Stimulated activated CD8-positive, alpha-beta memory T cell treated with anti-CD3 and anti-CD28 coated beads, Interleukin-2, amount 100 ng/mL, for 48 hours (primary cell): ENCODE measurements around the gene SULF2.
"Not testable (repeated sequence)": the region's sequence is repeated elsewhere in the genome, so short reads cannot be mapped to it uniquely, and the experiment has no call there.

Experiments
- DNase-seq, 2 donors: peaks; one replicate each; pipeline ENCODE4 v3.0.0-alpha.2; 2020; ENCODE audit warnings: low read depth in 2 of 2

SULF2 gene

DNA sequence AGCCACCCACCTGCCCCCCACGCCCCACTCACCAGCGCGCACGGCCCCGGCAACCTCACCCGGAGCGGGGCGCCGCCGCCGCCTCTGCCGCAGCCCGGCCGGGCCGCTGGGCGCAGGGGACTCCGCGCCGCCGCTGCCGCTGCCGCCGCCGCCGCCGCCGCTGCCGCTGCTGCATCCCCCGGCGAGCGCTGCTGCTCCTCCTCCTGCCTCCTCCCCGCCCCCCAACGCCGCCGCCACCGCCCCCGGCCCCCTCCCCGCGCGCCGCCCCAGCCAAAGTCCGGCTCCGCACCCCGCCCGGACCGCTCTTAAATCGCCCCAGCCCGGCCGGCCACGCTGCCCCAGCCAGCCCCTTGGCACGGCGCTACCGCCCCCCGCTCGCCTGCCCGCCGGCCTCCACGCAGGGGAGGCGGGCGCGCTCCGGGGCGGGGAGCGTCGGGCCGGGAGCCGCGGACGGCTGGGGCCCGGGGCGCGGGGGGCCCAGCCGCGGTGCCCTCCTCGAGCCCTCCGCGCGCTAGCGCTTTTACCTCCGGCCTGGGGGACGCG, at the start of gene SULF2:
TSS of gene SULF2 (minus strand) at position 171 of the 543 bp plus-strand sequence. CDS start 28,118 bp downstream, outside the sequence.
- no peak for DNase-seq

DNA sequence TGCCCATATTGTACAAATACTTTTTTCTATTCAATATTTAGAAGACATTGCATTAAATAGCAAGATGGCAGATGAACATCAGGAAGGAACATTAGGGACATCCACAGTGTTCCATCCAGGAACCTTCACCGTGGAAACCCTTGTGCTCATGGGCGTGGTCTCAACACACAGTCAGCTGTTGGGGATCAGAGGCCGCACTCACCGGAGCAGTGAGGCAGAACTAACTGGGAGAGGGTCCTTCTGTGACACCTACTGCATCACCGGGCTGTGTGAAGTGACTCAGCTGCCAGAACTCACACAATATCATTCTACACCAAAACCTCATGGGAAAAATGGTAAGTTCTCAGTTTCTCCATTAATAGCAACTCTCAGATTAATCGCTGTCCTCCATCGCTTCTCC, 46.4 kb upstream of the SULF2 start:
- DNase-seq = not testable (repeated sequence)

DNA sequence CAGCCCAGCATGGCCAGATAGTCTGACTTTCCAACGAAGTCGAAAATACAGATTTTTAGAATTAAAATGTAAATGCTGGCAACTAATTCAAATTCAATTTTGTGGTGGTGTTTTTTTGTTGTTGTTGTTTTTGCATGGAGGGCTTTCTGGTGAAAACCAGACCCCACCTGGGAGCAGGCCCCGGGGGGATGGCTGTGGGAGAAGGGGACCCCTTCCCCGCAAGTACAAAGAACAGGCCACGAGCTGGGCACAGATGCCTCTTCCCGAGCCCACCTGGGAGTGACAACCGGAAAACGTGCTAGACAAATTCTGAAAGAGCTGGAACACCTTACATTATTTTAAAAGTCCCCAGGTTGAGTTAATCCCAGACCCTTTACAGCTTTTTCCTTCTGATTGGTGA, 41.4 kb upstream of the SULF2 start:
- DNase-seq = not testable (repeated sequence)

DNA sequence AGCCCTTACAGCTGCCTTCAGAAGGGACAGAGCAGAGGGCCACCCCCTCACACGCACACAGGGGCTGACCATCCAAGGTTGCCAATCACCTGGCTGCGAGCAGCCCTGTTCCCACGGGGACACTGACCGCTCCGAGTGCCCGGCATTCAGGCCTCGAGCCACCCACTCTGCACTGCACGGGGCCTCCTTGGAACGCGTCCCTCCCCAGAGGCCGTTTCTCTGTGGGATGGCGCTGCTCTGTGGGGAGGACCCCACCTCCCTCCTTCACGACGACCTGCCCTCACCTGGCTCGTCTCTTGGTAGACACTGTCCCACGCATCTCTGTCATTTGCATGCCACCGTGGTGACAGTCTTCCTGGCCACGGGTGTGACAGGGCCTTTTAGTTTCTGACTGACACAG, 40.7 kb upstream of the SULF2 start:
- not testable (repeated sequence) for DNase-seq

DNA sequence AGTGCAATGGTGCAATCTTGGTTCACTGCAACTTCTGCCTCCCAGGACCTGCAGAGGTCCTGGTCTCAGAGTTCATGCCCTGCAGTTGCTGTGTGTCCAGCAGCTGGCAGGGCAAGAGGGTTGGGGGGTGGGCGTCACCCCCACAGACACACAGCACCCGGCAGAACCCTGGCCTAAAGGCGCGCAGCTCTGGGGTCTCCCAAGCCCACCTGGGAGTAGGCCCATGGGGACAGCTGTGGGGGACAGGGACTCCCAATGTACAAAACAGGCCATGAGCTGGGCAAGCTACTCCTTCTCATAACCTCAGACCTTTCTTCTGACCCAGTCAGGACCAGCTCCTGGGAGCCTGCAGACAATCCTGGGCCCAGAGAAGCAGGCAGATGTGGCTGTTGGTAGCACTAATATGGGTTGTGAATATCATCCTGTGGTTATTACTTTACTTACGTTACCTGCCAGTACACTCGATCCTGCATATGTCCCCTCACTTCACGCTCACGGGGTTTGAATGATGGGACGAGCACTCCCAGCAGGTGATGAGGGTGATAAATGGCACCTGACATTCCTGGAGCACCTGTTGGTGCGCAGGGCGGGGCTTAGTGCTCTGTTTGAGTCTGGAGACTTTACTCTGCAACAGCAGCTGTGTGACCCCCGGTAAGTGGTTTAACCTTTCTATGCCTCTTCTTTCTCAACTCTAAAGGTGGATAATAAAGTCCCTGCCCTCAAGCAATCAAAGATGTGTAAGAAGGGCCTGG, 39.9 kb upstream of the SULF2 start:
- no peak for DNase-seq

DNA sequence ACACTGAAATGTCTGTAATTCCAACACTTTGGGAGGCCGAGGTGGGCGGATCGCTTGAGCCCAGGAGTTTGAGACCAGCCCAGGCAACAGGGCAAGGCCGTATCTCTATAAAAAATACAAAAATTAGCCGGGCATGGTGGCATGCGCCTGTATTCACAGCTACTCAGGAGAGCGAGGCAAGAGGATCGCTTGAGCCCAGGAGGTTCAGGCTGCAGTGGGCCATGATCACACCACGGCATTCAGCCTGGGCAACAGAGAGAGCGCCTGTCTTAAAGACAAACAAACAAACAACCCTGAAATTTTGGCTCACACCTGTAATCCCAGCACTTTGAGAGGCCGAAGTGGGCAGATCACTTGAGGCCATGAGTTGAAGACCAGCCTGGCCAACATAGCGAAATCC, 38.7 kb upstream of the SULF2 start:
- DNase-seq = not testable (repeated sequence)

DNA sequence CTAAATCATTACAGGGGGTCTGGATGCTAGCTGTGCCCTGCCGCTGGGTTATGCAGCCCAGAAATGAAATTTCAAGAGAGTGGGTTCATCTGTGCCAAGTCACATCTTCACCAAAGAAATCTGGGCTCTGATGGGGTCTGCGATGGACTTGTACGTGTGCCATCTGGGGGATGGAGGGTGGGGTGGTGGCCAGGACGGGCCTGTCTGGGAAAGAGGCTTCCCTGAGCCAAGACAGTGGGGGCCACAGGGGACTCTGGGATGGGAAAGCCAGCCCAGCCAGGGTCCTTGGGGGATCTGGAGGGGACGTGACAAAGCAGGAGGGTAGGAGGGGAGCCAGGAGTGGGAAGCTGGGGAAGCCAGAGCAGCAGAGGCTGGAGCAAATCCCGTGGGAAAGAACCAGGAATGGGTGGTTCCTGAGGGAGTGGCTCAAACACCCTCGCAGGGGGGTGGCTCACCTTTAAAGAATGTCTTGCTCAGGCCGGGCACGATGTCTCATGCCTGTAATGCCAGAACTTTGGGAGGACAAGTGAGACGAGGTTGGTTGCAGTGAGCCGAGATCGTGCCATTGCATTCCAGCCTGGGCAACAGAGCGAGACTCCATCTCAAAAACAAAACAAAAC, 36.3 kb upstream of the SULF2 start:
- no peak for DNase-seq

DNA sequence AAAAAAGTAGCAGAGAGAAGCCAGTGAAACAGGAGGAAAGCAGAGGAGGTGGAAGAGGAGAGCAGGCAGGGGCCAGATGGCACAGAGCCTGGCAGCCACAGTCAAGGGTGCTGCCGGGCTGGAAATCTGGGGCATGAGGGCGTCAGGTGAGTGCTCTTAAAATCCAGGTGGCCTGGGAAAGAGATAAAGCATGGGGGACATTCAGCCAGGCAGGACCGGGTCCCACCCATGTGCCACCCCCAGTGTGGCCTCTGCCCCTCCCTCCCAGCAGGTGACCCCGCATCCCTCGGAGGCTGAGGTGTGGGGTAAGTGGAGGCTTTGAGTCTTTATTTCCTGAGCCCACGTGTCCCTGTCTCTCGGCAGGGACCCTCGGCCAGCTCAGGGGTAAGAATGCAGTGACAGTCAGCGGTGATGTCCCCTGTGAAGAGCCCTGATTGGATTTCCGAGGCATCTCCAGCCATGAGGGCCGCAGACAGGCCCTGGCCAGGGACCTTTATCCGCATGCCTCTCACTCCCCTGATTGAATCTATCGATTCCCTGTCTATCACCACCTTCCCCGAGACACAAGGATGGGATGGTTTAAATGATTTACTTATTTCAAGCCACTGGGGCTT, 33.8 kb upstream of the SULF2 start:
- no peak for DNase-seq

DNA sequence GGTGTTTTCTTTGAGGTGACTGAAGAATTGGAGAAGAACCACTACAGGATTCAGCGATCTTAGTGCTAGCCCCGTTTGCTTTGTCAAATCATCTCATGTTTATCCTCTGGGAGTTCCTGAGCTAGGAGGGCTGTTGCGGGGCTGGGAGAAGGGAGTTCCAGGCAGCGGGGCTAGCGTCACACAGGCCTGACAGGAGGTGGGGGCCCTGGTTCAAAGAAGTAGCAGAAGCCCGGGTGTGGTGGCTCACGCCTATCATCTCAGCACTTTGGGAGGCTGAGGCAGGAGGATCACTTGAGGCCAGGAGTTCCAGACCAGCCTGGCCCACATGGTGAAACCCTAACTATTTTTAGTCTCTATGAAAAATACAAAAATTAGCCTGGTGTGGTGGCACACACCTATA, 33.2 kb upstream of the SULF2 start:
- DNase-seq = no peak

DNA sequence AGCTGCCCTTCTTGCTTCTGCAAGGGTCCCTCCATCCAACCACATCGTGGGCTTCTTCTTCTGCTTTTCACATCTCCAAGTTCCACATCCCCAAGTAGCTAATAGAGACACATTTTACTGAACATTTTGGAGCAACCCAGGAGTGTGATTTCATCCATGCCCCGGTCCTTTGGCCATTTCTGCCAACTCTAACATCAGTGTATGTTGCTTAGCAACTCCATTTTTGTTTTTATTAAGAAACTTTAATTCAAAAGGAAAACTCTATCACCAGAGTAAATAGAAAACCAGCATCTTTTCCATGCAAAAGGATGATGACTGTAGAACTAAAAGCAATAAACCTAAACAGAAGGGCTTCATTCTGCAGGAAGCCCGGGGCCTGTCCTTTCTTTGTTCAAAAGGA, 32.7 kb upstream of the SULF2 start:
- no peak for DNase-seq

DNA sequence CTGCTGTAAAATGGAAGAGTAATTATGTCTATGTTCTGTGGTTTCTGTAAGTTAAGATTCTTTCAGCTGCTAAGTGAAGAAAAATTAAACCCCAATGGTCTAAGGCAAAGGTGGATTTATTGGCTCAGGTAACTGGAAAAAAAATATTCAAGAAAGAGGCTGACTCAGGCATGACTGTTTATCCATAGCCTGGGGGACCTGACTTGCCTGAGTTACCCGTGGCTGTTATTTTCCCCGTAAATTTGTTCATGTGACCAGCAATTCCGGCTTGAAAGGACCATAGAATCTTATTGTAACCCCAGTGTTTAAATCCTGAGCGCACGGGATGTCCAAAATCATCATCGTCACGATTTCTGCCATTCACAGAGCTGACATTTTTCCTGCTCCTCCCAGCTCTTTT, 32.3 kb upstream of the SULF2 start:
- no peak for DNase-seq

DNA sequence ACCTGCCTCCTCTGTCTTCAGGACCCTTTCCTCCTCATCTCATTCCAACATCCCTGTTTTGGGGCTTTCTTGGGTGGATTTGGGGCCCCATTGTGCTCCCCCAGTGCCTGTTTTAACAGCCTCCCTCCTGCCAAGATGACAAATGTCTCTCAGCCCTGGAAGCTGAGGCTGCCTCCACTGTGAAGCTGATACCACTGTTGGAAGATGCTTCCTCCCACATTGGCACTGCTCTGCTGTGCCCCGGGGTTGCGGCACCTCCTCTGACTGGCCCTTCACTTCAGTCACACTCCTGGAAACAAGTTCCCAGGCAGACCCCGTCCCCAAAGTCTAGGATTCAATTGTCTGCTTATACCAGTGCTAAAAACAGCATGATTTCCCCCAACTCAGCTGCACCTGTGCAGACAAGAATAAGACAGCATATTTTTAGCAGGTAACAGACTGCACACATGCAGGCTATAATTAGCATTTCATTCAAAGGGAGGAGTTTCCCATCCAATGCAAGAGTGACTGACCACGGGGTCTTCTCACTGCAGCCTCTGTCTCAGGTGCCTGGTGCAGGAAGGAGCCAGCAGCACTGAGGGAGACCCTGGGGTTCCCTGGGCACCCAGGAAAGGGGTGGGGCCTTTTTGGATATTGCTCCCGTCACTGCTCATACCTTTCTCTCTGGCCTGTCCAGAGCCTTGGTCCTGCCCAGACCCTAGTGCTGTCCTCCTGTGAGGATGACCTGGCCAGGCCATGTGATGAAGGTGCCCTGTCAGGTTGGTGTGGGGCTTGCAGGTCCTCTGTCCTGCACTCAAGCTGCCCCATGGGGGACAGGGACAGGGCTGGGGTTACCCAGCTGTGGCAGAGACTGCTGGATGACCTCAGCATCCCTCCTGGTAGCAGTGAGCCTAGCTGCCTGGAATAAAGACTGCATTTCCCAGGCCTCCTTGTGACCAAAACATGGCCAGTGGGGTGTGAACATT, 31.5 kb upstream of the SULF2 start:
- DNase-seq = no peak

DNA sequence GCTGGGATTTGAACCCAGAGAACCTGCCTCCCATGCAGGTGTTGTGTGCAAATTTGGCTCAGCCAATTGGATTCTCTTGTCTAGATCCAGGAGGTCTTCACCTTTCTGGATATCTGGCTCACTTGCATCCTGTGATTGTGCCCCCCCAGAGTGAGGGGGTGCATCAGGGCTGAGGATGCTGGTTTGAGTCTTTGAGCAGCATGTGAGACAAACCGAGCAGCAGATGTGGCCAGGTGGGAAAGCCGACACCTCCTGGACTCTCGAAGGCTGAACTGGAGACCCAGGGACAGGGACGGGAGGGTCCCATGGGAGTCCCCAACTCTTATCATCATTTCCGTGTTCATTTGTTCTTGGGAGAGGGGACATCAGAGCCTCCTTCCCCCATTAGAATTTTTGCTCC, 30.6 kb upstream of the SULF2 start:
- no peak for DNase-seq

DNA sequence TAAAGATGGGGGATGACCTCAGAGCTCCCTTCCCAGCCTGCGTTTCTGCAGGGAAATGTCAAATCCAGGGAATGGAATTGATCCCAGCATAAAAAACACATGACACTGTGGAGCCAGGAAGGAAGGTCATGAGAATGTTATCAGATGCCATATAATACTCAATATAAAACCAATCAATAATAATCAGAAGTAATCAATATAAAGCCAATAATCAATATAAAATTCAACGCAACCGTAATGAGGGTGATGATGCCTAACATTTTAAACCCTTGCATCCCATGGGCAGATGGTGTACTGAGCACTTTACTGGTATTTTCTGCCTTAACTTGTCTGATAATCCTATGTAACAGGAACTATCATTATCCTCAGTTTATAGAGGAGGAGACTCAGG, 30.1 kb upstream of the SULF2 start:
- DNase-seq = no peak

DNA sequence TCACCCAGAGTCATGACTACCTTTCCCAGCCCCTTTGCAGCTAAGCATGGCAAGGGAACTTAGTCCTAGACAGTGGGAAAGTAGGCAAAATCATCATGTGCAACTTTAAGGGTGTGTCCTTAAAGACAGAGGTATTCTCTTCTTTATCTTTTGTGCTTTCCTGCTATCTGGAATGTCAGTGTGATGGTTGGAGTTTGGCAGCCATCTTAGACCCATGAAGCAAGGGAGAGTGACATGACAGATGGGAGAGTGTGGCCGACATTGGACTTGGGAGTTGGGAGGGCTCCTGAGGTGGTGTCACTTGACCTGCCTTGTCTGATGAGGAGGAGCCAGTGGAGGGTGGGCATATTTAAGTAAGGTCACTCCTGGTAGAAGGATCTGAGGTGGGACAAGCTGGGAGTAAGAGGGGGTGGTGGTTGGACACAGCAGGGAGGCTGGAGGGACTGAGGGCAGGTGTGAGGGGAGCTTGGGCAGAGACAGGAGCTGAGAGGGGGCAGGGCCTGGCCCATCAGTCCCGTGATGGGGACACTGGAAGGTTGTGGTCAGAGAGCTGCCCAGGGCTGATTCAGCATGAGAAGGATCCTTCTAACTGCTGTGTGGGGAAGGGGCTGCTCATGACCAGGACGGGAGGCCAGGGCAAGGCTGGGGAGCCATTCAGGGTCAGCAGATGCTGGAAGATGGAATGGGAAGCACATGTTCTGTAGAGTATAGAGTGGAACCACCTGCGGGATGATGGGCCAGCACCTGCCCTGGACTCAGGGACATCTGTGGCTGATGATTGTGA, 29.5 kb upstream of the SULF2 start:
- no peak for DNase-seq

DNA sequence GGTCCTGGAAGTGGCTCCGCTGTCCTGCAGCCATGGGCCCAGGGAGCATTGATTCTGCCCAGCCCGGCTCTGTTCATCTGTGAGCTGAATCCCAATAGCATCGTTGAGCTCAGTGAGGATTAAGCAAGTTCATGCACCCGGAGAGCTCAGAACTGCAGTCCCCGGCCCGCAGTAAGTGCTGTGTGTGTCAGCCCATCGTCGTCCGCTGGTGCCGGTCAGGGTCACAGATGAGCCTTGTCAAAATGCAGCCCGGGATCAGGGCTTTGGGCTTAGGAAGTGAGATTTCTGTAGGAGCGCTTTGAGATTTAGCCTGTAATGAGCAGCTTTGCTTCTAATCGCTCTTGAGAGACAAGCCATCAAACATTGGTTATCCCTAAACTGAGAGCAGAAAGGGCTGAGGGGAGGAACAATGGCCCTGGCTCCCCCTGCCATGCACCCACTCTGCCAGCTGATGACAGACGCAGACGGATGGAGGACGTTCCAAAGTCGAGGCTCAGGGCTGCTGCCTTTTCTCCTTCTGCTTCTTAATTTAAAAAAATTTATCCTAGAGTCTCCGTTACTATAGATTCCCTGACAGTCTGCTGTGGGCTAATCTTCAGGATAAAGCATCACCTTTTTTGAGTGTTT, 25.6 kb upstream of the SULF2 start:
- DNase-seq = no peak

DNA sequence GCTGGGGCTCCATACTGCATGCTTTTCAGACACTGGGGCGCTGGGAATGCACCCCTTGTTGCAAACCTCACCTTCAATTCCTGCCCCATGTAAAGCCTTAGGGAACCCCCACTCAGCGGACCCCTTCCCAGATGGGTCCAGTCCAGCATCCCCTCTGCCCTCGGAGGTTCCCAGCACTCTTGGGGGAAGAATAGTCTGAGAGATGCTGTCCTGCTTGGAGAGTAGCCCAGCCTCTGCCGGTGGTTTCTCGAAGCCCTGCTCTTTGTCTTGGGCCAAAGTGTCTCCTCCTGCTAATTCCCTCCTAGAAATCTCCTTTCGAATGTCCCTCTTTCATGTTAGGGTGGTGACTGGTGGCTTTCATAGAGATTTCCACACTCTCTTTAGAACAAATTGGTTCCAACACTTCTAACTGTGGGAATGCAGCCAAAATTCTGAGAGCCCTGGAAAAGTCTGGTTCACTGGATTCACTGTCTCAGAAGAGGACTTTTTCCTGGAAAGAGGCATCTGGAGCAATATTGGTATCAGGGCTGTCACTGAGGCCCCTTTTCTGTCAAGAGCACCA, 24.9 kb upstream of the SULF2 start:
- no peak for DNase-seq

DNA sequence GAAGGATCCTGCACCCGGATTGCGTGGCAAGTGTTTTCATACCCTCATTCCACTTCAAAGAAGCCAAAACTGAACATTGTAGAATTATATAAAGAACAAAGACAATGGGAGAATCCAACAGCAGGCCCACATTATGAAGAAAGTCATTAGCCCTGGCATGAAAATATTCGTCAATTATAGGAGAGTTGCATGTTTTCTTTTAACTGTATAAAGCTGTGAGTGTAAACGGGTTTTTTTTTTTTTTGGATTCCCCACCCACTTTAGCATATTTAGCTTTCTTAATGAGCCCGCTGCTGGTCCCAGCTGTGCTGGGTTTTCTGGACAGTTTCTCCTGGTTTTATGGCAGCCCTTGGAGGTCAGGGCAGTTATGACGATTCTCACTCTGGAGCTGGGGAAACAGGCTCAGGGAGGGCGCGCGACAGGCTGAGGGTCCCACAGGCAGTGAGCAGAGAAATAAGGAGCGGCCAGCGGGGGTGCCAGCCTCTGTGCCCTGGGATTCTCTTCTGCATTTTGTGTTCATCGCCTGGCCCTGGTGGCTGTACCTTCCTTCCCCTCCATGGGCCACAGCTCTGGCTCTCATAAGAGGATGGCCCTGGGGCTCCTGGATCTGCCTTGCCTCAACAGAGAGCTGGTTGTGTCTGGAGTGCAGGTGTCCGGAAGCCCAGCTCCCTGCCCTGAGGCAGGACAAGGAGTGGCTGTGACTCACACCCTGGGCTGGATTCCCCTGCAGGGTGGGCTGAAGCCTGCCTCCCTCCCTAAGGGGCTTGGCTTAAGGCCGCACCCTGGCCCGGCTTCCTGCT, 24.1 kb upstream of the SULF2 start:
- DNase-seq = no peak

DNA sequence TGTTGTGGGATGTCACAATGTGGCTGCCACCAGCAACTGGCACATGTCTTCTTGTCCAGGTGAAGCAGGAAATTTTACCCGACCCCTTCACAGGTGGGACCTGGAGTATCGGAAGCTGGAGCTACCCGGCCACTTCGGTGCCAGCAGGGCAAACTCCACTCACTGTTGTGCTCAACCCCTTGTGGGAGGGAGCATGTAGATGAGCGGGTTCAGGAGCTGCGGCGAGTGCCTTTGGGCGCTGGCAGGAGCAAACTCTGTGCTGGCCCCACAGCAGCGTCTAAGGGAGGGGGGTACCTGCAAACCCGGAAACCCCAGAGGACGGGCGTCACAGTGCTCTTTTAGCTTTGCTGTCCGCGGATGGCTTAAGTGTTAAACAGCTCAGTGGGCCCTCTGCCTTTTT, 20.7 kb upstream of the SULF2 start:
- no peak for DNase-seq
